GM12892 (cell line): Measurements from ENCODE around the gene CLIP1.

ENCODE experiments used
- POLR2A ChIP-seq: IDR thresholded peaks from 2 replicates; pipeline ENCODE4 v1.6.1; 2011; ENCODE audit warnings: low read depth, low read length, control low read depth
- POLR2AphosphoS5 ChIP-seq: IDR thresholded peaks from 2 replicates; pipeline ENCODE4 v1.6.1; 2011; ENCODE audit warnings: low read depth, low read length, control low read depth
- TAF1 ChIP-seq: IDR thresholded peaks from 2 replicates; pipeline ENCODE4 v1.6.1; 2011; ENCODE audit warnings: low read depth, mild to moderate bottlenecking, control low read depth, low read length, borderline replicate concordance

GRCh38 chr12:122394626-122395194, 27.8 kb downstream of the CLIP1 start:
- TF ChIP-seq POLR2AphosphoS5 (no peak), POLR2A (no peak), TAF1 (no peak)
